DMS 273 (cell line): ENCODE results near the gene RELCH.
A peak's percentile ranks its signal among the peaks of the same experiment; 100 is the strongest.

Experiments
- DNase-seq: peaks from one replicate; lab custom pipeline; 2025; ENCODE audit not compliant: unreplicated experiment; lab: John Stamatoyannopoulos, UW

The RELCH gene

GRCh38 chr18:62189208-62189607 lies 2.2 kb downstream of the RELCH start:
- DNase-seq: no peak

GRCh38 chr18:62196079-62196478 lies 9.0 kb downstream of the RELCH start:
- no peak for DNase-seq

- DNase-seq: no peak
Observed at GRCh38 chr18:62196980-62197379, 9.9 kb downstream of the RELCH start.

- no peak for DNase-seq
Observed at GRCh38 chr18:62198259-62198658, 11.2 kb downstream of the RELCH start.

GRCh38 chr18:62199629-62200028 lies 12.6 kb downstream of the RELCH start:
- DNase-seq: no peak

- DNase-seq: no peak
Observed at GRCh38 chr18:62200121-62200914, 13.3 kb downstream of the RELCH start.

- DNase-seq: no peak
Observed at GRCh38 chr18:62201870-62202269, 14.8 kb downstream of the RELCH start.

- no peak for DNase-seq
Observed at GRCh38 chr18:62205824-62206223, 18.8 kb downstream of the RELCH start.

- no peak for DNase-seq
Observed at GRCh38 chr18:62206593-62206992, 19.5 kb downstream of the RELCH start.

GRCh38 chr18:62209046-62209445 lies 22.0 kb downstream of the RELCH start:
- no peak for DNase-seq

GRCh38 chr18:62210138-62210537 lies 23.1 kb downstream of the RELCH start:
- no peak for DNase-seq

GRCh38 chr18:62211325-62211828 lies 24.3 kb downstream of the RELCH start:
- no peak for DNase-seq

- no peak for DNase-seq
Observed at GRCh38 chr18:62214790-62215189, 27.7 kb downstream of the RELCH start.

- no peak for DNase-seq
Observed at GRCh38 chr18:62224229-62224628, 37.2 kb downstream of the RELCH start.

GRCh38 chr18:62226047-62226446 lies 39.0 kb downstream of the RELCH start:
- no peak for DNase-seq

GRCh38 chr18:62236252-62236651 lies 49.2 kb downstream of the RELCH start:
- DNase-seq: no peak

GRCh38 chr18:62239475-62239874 lies 52.4 kb downstream of the RELCH start:
- no peak for DNase-seq

GRCh38 chr18:62242955-62243354 lies 55.9 kb downstream of the RELCH start:
- no peak for DNase-seq

GRCh38 chr18:62245177-62245576 lies 58.1 kb downstream of the RELCH start:
- no peak for DNase-seq

GRCh38 chr18:62245699-62246098 lies 58.6 kb downstream of the RELCH start:
- peak; percentile 8 for DNase-seq

- DNase-seq: no peak
Observed at GRCh38 chr18:62248313-62248712, 61.3 kb downstream of the RELCH start.

GRCh38 chr18:62249478-62250097 lies 62.5 kb downstream of the RELCH start:
- DNase-seq: peak; percentile 84
